ENCODE results near the gene ACLY. TPM values are rescaled to one million over a fixed set of nuclear protein-coding genes. Genes with fewer than 3 reads are reported as not detected.
"Not testable (repeated sequence)": the region's sequence is repeated elsewhere in the genome, so short reads cannot be mapped to it uniquely, and the experiment has no call there.

Gene ACLY
- total and polyA plus RNA-seq, 10 of the 15 experiments (the other 5 are each of a cell fraction or from before 2014, with no cell fraction given) = 32.6 to 224 (median 114) TPM

GRCh38 chr17:41844971-41845370 is 73.8 kb downstream of the ACLY start:
- no peak for ATAC-seq
- TF ChIP-seq EED (IDR thresholded peaks at IDR 0.05; ENCODE audit: low read depth) = no peak
- Histone ChIP-seq H3K36me3 (ENCODE audit: control insufficient read depth in 2 of 2, insufficient read depth in 2 of 2, low read length in 1 of 2) (peaks cover 0 to 2% of the 10 kb centered on the region in 2 experiments; a peak in 1 of 4 replicates), H3K4me2 (ENCODE audit: control insufficient read depth, insufficient read depth) (no peak overlapping the region), H3K9me3 (replicated peaks; ENCODE audit: control insufficient read depth, insufficient read depth, low read length) (no peaks in the 10 kb centered on the region), H3K79me2 (ENCODE audit: control insufficient read depth, insufficient read depth, low read length) (peaks cover 9% of the 10 kb centered on the region), H3K9ac (ENCODE audit: control insufficient read depth, insufficient read depth, low read length) (no peak overlapping the region), H2AFZ (ENCODE audit: control insufficient read depth, low read depth, low read length) (no peak overlapping the region), H3K4me1 (ENCODE audit: control insufficient read depth, insufficient read depth, low read length) (no peaks in the 10 kb centered on the region; the same call in 1 of the 2 replicates), H3K27ac (ENCODE audit: control insufficient read depth, insufficient read depth) (no peak overlapping the region), H3K4me3 (no peak overlapping the region), H3K27me3 (replicated peaks in 1 of 2; ENCODE audit: control insufficient read depth in 2 of 2, insufficient read depth in 2 of 2, low read length in 1 of 2) (no peaks in the 10 kb centered on the region), H4K20me1 (ENCODE audit: control insufficient read depth, insufficient read depth) (no peaks in the 10 kb centered on the region)
- ChIA-PET SMC1A (ENCODE audit: uncharacterized antibody, unreplicated experiment) (no interaction called here), RAD21 (ENCODE audit: unreplicated experiment) (no interaction called here), CTCF (no interaction called here), POLR2A (no interaction called here)
- in situ Hi-C loops (cut with MboI) (no loop called here), intact Hi-C loops (cut with micrococcal nuclease; ENCODE audit: unreplicated experiment) (no loop called here)
- FAIRE-seq = no peak
- no peak for DNase-seq (ENCODE audit: low read depth, low spot score)
- WGBS (ENCODE audit: insufficient coverage, insufficient replicate concordance, low lambda C conversion rate, missing lambda C conversion rate) = 74% methylated on average over 6 of the region's 6 CpGs
- BruUV-seq (replicated peaks) = no TSS peak

- H3K36me3 ChIP-seq (ENCODE audit: control insufficient read depth in 2 of 2, insufficient read depth in 2 of 2, low read length in 1 of 2); H4K20me1 ChIP-seq (ENCODE audit: control insufficient read depth, insufficient read depth); BruUV-seq (replicated peaks); in situ Hi-C loops (cut with MboI); FAIRE-seq; H3K4me1 ChIP-seq (ENCODE audit: control insufficient read depth, insufficient read depth, low read length); intact Hi-C loops (cut with micrococcal nuclease; ENCODE audit: unreplicated experiment); RAD21 ChIA-PET (ENCODE audit: unreplicated experiment); H3K79me2 ChIP-seq (ENCODE audit: control insufficient read depth, insufficient read depth, low read length); H3K27ac ChIP-seq (ENCODE audit: control insufficient read depth, insufficient read depth); H3K9ac ChIP-seq (ENCODE audit: control insufficient read depth, insufficient read depth, low read length); H3K4me2 ChIP-seq (ENCODE audit: control insufficient read depth, insufficient read depth); ATAC-seq; SMC1A ChIA-PET (ENCODE audit: uncharacterized antibody, unreplicated experiment); H3K27me3 ChIP-seq (replicated peaks in 1 of 2; ENCODE audit: control insufficient read depth in 2 of 2, insufficient read depth in 2 of 2, low read length in 1 of 2); H3K4me3 ChIP-seq; H2AFZ ChIP-seq (ENCODE audit: control insufficient read depth, low read depth, low read length); H3K9me3 ChIP-seq (replicated peaks; ENCODE audit: control insufficient read depth, insufficient read depth, low read length); CTCF ChIA-PET; DNase-seq (ENCODE audit: low read depth, low spot score); POLR2A ChIA-PET: not testable (repeated sequence)
- WGBS (ENCODE audit: insufficient coverage, insufficient replicate concordance, low lambda C conversion rate, missing lambda C conversion rate) = 66% methylated on average over 6 of the region's 6 CpGs
These were observed 78.0 kb downstream of the ACLY start for GRCh38 chr17:41840781-41841180.

GRCh38 chr17:41839448-41839847 is 79.3 kb downstream of the ACLY start:
- CTCF ChIA-PET = interaction anchor here (0.7 kb wide), 1 partner anchor 687 kb away, joined by 3 read pairs; no protein-coding TSS in a partner anchor
- 74% methylated on average over 2 of the region's 2 CpGs for WGBS (ENCODE audit: insufficient coverage, insufficient replicate concordance, low lambda C conversion rate, missing lambda C conversion rate)
- not testable (repeated sequence) for DNase-seq (ENCODE audit: low read depth, low spot score)

More at GRCh38 chr17:41839448-41839847, 79.3 kb downstream of the ACLY start:
- SMC1A ChIA-PET (ENCODE audit: uncharacterized antibody, unreplicated experiment); H3K9ac ChIP-seq (ENCODE audit: control insufficient read depth, insufficient read depth, low read length); POLR2A ChIA-PET; H3K36me3 ChIP-seq (ENCODE audit: control insufficient read depth in 2 of 2, insufficient read depth in 2 of 2, low read length in 1 of 2); H3K27me3 ChIP-seq (replicated peaks in 1 of 2; ENCODE audit: control insufficient read depth in 2 of 2, insufficient read depth in 2 of 2, low read length in 1 of 2); FAIRE-seq; intact Hi-C loops (cut with micrococcal nuclease; ENCODE audit: unreplicated experiment); H3K4me2 ChIP-seq (ENCODE audit: control insufficient read depth, insufficient read depth); H3K4me1 ChIP-seq (ENCODE audit: control insufficient read depth, insufficient read depth, low read length); H2AFZ ChIP-seq (ENCODE audit: control insufficient read depth, low read depth, low read length); ATAC-seq; H3K9me3 ChIP-seq (replicated peaks; ENCODE audit: control insufficient read depth, insufficient read depth, low read length); H3K27ac ChIP-seq (ENCODE audit: control insufficient read depth, insufficient read depth); H3K79me2 ChIP-seq (ENCODE audit: control insufficient read depth, insufficient read depth, low read length); in situ Hi-C loops (cut with MboI); H3K4me3 ChIP-seq; BruUV-seq (replicated peaks); H4K20me1 ChIP-seq (ENCODE audit: control insufficient read depth, insufficient read depth); RAD21 ChIA-PET (ENCODE audit: unreplicated experiment): not testable (repeated sequence)

Data from GM12878 (cell line).